Adipocyte (in vitro differentiated cells): ENCODE measurements around the gene MMP17.

ENCODE experiments used
- DNase-seq: peaks from one replicate; pipeline ENCODE4 v3.0.0-alpha.2; 2015; ENCODE audit warnings: low read depth
- H3K27me3 ChIP-seq: replicated peaks from 2 replicates; pipeline ENCODE4 v1.7.0; 2013; ENCODE audit warnings: mild to moderate bottlenecking, low read length, moderate library complexity; ENCODE audit not compliant: control insufficient read depth, insufficient read depth
- H3K36me3 ChIP-seq: 2 replicates; pipeline ENCODE4 v1.7.0; 2013; ENCODE audit warnings: low read length, mild to moderate bottlenecking, moderate library complexity; ENCODE audit not compliant: control insufficient read depth, insufficient read depth, severe bottlenecking
- H3K4me1 ChIP-seq: 2 replicates; pipeline ENCODE4 v1.7.0; 2013; ENCODE audit warnings: mild to moderate bottlenecking, low read length, moderate library complexity; ENCODE audit not compliant: control insufficient read depth, insufficient read depth
- H3K4me3 ChIP-seq: 2 replicates; pipeline ENCODE4 v1.7.0; 2013; ENCODE audit warnings: mild to moderate bottlenecking, low read length, moderate library complexity
- H3K9ac ChIP-seq: 2 replicates; pipeline ENCODE4 v1.7.0; 2013; ENCODE audit warnings: mild to moderate bottlenecking, low read length, moderate library complexity
- H3K9me3 ChIP-seq: 2 replicates; pipeline ENCODE4 v1.7.0; 2013; ENCODE audit warnings: mild to moderate bottlenecking, low read length, moderate library complexity; ENCODE audit not compliant: control insufficient read depth

MMP17 gene

GRCh38 chr12:131862600-131862993 lies 34.4 kb downstream of the MMP17 start:
- Histone ChIP-seq H3K9me3 (no peaks in the 10 kb centered on the region), H3K4me1 (peaks cover 23% of the 10 kb centered on the region), H3K27me3 (no peaks in the 10 kb centered on the region), H3K4me3 (no peak overlapping the region), H3K36me3 (no peaks in the 10 kb centered on the region), H3K9ac (no peak overlapping the region)
- DNase-seq: no peak

GRCh38 chr12:131862994-131863710 lies 35.0 kb downstream of the MMP17 start:
- DNase-seq: peak; percentile 56
- Histone ChIP-seq H3K4me3 (no peak overlapping the region), H3K27me3 (no peaks in the 10 kb centered on the region), H3K4me1 (peaks cover 23% of the 10 kb centered on the region), H3K9ac (no peak overlapping the region), H3K36me3 (no peaks in the 10 kb centered on the region), H3K9me3 (no peaks in the 10 kb centered on the region)

- H3K4me3 ChIP-seq: no peak overlapping the region
- H3K27me3 ChIP-seq: no peaks in the 10 kb centered on the region
- H3K9ac ChIP-seq: no peak overlapping the region
- DNase-seq: no peak
- peaks cover 23% of the 10 kb centered on the region for H3K4me1 ChIP-seq
- no peaks in the 10 kb centered on the region for H3K36me3 ChIP-seq
- no peaks in the 10 kb centered on the region for H3K9me3 ChIP-seq
Measured at GRCh38 chr12:131863711-131864396, 35.7 kb downstream of the MMP17 start.

DNA sequence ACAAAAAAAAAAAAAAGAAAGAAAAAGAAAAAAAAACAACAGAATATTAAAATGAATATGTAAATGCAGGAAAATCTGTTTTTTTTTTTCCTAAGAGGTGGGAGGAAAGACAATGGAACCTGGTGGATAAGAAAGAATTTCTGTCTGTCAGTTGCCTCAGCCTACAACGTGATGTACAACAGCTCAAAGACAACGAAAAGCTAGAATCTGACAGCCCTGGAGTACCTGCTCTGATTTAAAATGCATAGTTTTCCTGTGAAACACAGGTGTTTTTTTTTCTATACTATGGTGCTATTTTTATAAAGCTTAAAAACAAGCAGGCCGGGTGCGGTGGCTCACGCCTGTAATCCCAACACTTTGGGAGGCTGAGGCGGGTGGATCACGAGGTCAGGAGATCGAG lies 36.3 kb downstream of the MMP17 start:
- H3K9ac ChIP-seq: no peak overlapping the region
- H3K4me3 ChIP-seq: no peak overlapping the region
- H3K9me3 ChIP-seq: no peaks in the 10 kb centered on the region
- no peaks in the 10 kb centered on the region for H3K27me3 ChIP-seq
- H3K36me3 ChIP-seq: no peaks in the 10 kb centered on the region
- no peak for DNase-seq
- peaks cover 23% of the 10 kb centered on the region for H3K4me1 ChIP-seq

GRCh38 chr12:131865180-131865875 lies 37.1 kb downstream of the MMP17 start:
- H3K4me1 ChIP-seq: peaks cover 26% of the 10 kb centered on the region
- no peak overlapping the region for H3K4me3 ChIP-seq
- H3K9ac ChIP-seq: no peak overlapping the region
- no peaks in the 10 kb centered on the region for H3K9me3 ChIP-seq
- H3K36me3 ChIP-seq: no peaks in the 10 kb centered on the region
- H3K27me3 ChIP-seq: no peaks in the 10 kb centered on the region
- DNase-seq: no peak

- Histone ChIP-seq H3K36me3 (no peaks in the 10 kb centered on the region), H3K4me1 (peaks cover 17% of the 10 kb centered on the region), H3K4me3 (no peak overlapping the region), H3K9ac (no peak overlapping the region), H3K27me3 (no peaks in the 10 kb centered on the region), H3K9me3 (no peaks in the 10 kb centered on the region)
- no peak for DNase-seq
Measured at GRCh38 chr12:131867471-131867870, 39.3 kb downstream of the MMP17 start.

GRCh38 chr12:131867891-131868675 lies 39.9 kb downstream of the MMP17 start:
- no peak for DNase-seq
- peaks cover 16% of the 10 kb centered on the region for H3K4me1 ChIP-seq
- no peaks in the 10 kb centered on the region for H3K9me3 ChIP-seq
- no peak overlapping the region for H3K4me3 ChIP-seq
- H3K27me3 ChIP-seq: no peaks in the 10 kb centered on the region
- H3K36me3 ChIP-seq: no peaks in the 10 kb centered on the region
- H3K9ac ChIP-seq: no peak overlapping the region

DNA sequence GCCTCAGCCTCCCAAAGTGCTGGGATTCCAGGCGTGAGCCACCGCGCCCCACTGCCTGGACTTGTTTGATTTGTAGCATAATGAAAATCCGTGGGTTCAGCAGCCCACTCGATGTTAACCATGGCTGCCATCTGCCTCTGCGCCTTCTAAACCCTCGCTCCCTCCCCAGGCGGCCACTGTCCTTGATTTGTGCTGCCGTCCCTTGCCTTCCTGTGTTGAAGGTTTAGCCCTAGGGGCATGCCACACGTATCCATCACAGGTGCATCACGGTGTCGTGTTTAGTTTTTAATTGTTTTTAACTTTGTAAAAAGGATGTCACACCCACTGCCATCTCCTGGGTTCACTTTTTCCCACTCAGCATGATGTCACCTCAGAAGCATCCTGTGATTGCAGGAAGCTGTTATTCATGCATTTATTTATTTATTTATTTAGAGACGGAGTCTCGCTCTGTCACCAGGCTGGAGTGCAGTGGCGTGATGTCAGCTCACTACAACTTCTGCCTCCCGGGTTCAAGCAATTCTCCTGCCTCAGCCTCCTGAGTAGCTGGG lies 41.8 kb downstream of the MMP17 start:
- Histone ChIP-seq H3K9me3 (no peaks in the 10 kb centered on the region), H3K27me3 (no peaks in the 10 kb centered on the region), H3K4me1 (peaks cover 16% of the 10 kb centered on the region), H3K36me3 (no peaks in the 10 kb centered on the region), H3K9ac (no peak overlapping the region), H3K4me3 (no peak overlapping the region)
- peak; percentile 52 for DNase-seq

DNA sequence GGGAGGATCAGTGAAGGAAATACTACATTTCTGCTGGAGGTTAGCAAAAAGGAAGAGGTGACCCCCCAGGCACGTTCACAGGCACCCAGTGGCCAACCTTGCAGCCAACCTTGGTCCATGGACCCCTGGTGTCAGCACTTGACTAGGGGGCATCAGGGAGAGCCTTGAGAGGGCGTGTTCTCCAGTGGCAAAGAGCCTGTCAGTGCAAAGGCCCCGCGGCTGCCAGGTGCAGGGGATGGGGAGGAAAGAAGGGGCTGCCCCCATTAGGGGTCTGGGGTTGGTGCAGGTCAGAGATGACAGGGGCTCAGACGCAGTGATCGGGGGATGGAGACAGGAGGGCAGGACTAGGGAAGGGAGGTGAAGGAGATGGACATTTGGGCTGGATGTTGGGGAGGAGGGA lies 43.5 kb downstream of the MMP17 start:
- no peak for DNase-seq
- Histone ChIP-seq H3K36me3 (no peaks in the 10 kb centered on the region), H3K27me3 (no peaks in the 10 kb centered on the region), H3K9me3 (no peaks in the 10 kb centered on the region), H3K4me1 (peaks cover 16% of the 10 kb centered on the region), H3K9ac (no peak overlapping the region), H3K4me3 (no peak overlapping the region)

DNA sequence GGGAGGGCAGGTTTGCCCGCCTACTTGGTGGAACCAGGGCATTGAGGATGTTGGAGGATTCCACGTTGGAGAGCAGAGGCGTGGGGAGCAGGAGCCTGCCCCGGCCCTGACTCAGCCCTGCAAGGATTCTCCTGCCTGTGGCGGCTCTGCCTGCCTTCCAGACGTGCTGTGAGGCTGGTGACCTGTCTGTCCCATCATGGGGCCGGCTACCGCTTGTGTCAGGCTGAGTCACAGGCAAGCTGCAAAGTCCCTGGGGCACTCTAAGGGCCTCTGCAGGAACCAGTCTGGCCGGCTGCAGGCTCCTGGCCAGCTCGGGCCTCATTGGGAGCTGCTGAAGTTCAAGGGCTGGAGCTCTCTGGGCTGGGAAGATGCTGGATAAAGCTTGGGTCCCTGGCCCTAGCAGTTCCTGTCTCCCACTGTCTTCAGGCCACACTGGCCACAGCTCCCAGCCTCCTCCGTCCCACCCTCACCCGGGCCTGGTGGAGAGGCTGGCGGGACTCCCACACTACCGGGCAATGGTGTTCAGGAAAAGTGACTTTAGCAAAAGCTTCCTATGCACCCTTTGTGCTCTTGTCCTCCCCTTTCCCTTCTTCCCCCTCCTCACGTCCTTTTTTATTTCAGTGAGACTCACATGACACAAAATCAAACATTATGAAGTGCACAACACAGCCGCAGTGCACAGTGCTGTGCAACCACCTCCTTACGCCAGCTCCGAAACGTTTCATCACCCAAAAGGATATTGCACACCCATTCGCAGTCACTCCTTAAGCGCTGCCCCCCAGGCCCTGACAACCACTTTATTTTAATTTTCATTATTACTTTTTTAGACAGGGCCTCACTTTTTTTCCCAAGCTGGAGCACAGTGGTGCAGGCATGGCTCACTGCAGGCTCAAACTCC lies 44.2 kb downstream of the MMP17 start:
- no peaks in the 10 kb centered on the region for H3K36me3 ChIP-seq
- no peaks in the 10 kb centered on the region for H3K9me3 ChIP-seq
- no peak overlapping the region for H3K4me3 ChIP-seq
- H3K9ac ChIP-seq: no peak overlapping the region
- peaks cover 16% of the 10 kb centered on the region for H3K4me1 ChIP-seq
- H3K27me3 ChIP-seq: peaks cover 6% of the 10 kb centered on the region
- peak; percentile 79 for DNase-seq
